ENCODE results near the gene MAEL.

The MAEL gene

GRCh38 chr1:167061073-167061464 is 72.0 kb downstream of the MAEL start:
- Histone ChIP-seq H3K27me3 (no peaks in the 10 kb centered on the region), H3K4me3 (ENCODE audit: low read depth, low read length) (no peak overlapping the region), H3K36me3 (no peaks in the 10 kb centered on the region), H3K4me1 (no peaks in the 10 kb centered on the region), H3K9me3 (no peaks in the 10 kb centered on the region)
- DNase-seq = no peak
- no peak for TF ChIP-seq CTCF (IDR thresholded peaks at IDR 0.05; ENCODE audit: low read depth, low read length)

- DNase-seq = no peak
- no peak for TF ChIP-seq CTCF (IDR thresholded peaks at IDR 0.05; ENCODE audit: low read depth, low read length)
- Histone ChIP-seq H3K9me3 (no peaks in the 10 kb centered on the region), H3K4me3 (ENCODE audit: low read depth, low read length) (no peak overlapping the region), H3K36me3 (no peaks in the 10 kb centered on the region), H3K27me3 (no peaks in the 10 kb centered on the region), H3K4me1 (no peaks in the 10 kb centered on the region)
These were observed 75.5 kb downstream of the MAEL start for GRCh38 chr1:167064621-167065020.

GRCh38 chr1:167065471-167065870 is 76.4 kb downstream of the MAEL start:
- Histone ChIP-seq H3K4me3 (ENCODE audit: low read depth, low read length) (no peak overlapping the region), H3K36me3 (no peaks in the 10 kb centered on the region), H3K27me3 (no peaks in the 10 kb centered on the region), H3K4me1 (no peaks in the 10 kb centered on the region), H3K9me3 (no peaks in the 10 kb centered on the region)
- DNase-seq = no peak
- no peak for TF ChIP-seq CTCF (IDR thresholded peaks at IDR 0.05; ENCODE audit: low read depth, low read length)

- peak; percentile 85 for DNase-seq
- peak; percentile 90 for TF ChIP-seq CTCF (IDR thresholded peaks at IDR 0.05; ENCODE audit: low read depth, low read length)
- no peaks in the 10 kb centered on the region for H3K4me1 ChIP-seq
These were observed 77.4 kb downstream of the MAEL start for GRCh38 chr1:167066333-167067122.

GRCh38 chr1:167067904-167068303 is 78.8 kb downstream of the MAEL start:
- Histone ChIP-seq H3K27me3 (peaks cover 5% of the 10 kb centered on the region; the same call in 1 of the 2 replicates), H3K4me3 (ENCODE audit: low read depth, low read length) (no peak overlapping the region), H3K36me3 (no peaks in the 10 kb centered on the region), H3K4me1 (no peaks in the 10 kb centered on the region), H3K9me3 (no peaks in the 10 kb centered on the region)
- no peak for DNase-seq
- no peak for TF ChIP-seq CTCF (IDR thresholded peaks at IDR 0.05; ENCODE audit: low read depth, low read length)

More at GRCh38 chr1:167066333-167067122, 77.4 kb downstream of the MAEL start:
- no peaks in the 10 kb centered on the region for H3K36me3 ChIP-seq
- no peaks in the 10 kb centered on the region for H3K9me3 ChIP-seq
- peak overlapping the region; percentile 21 for H3K4me3 ChIP-seq (ENCODE audit: low read depth, low read length)
- H3K27me3 ChIP-seq = no peaks in the 10 kb centered on the region

- no peak for DNase-seq
- peaks cover 9% of the 10 kb centered on the region; the same call in 1 of the 2 replicates for H3K27me3 ChIP-seq
- no peak for TF ChIP-seq CTCF (IDR thresholded peaks at IDR 0.05; ENCODE audit: low read depth, low read length)
- H3K36me3 ChIP-seq = no peaks in the 10 kb centered on the region
- no peak overlapping the region for H3K4me3 ChIP-seq (ENCODE audit: low read depth, low read length)
- H3K4me1 ChIP-seq = no peaks in the 10 kb centered on the region
- no peaks in the 10 kb centered on the region for H3K9me3 ChIP-seq
These were observed 79.7 kb downstream of the MAEL start for GRCh38 chr1:167068761-167069160.

All from BE2C (cell line).